A549 (cell line): ENCODE data around the gene MRPL34.

Source experiments
- CTCF ChIP-seq: fragments of >200 bp; sonication (Bioruptor Twin); formaldehyde crosslinking; IDR thresholded peaks from 3 replicates; pipeline ENCODE4 v1.5.1; 2016
- EP300 ChIP-seq, 2 experiments: fragments of >200 bp; sonication (Bioruptor Twin); formaldehyde crosslinking; IDR thresholded peaks; 2 replicates in 1 of 2; 3 replicates in 1 of 2; pipeline ENCODE4 v1.6.1; 2016 to 2017
- MAX ChIP-seq: IDR thresholded peaks from 2 replicates; pipeline ENCODE4 v1.6.1; 2012
- MYC ChIP-seq: IDR thresholded peaks from 2 replicates; pipeline ENCODE4 v1.6.1; 2012; ENCODE audit warnings: mild to moderate bottlenecking, inconsistent platforms, low read length, improper control_type of control experiment, borderline replicate concordance
- POLR2A ChIP-seq: IDR thresholded peaks from 2 replicates; pipeline ENCODE4 v1.6.1; 2012; ENCODE audit warnings: mild to moderate bottlenecking, low read length
- RFX5 ChIP-seq: fragments of 450-650 bp; IDR thresholded peaks from 2 replicates; pipeline ENCODE4 v1.7.1; 2014; ENCODE audit warnings: antibody characterized with exemption, mild to moderate bottlenecking, moderate library complexity
- TFCP2L1 ChIP-seq: fragments of 250-450 bp; sonication (Bioruptor Pico); IDR thresholded peaks from 2 replicates; pipeline ENCODE4 v1.5.0; 2021; ENCODE audit warnings: mild to moderate bottlenecking
- ZFP36 ChIP-seq: fragments of 450-650 bp; IDR thresholded peaks from 2 replicates; pipeline ENCODE4 v1.6.1; 2014; ENCODE audit warnings: borderline replicate concordance; ENCODE audit not compliant: partially characterized antibody

- no peak for TF ChIP-seq RFX5
- TF ChIP-seq POLR2A, result no peak
- no peak for TF ChIP-seq CTCF
- TF ChIP-seq EP300 (IDR thresholded peaks at IDR 0.05), result no peak
- no peak for TF ChIP-seq MYC
- TF ChIP-seq TFCP2L1 (CRISPR knock-in tag), result no peak
- no peak for TF ChIP-seq MAX
- no peak for TF ChIP-seq ZFP36
Observed at GRCh38 chr19:17293605-17294004, 12.1 kb upstream of the MRPL34 start.
